Mucosa of descending colon (tissue), 3 donors: ENCODE results near the gene GRIN3B. TPM values are rescaled to one million over a fixed set of nuclear protein-coding genes. Genes with fewer than 3 reads are reported as not detected.
"Not testable (repeated sequence)": the region's sequence is repeated elsewhere in the genome, so short reads cannot be mapped to it uniquely, and the experiment has no call there.

Experiments used
- ATAC-seq: fragments of 200-7000 bp; cut with Tn5 transposase; one replicate; pipeline ENCODE4 v1.9.1; 2020; ENCODE audit warnings: mild to moderate bottlenecking, moderate library complexity
- DNase-seq, 3 donors: peaks; one replicate each; pipeline ENCODE4 v3.0.0-alpha.2; 2020
- H3K36me3 ChIP-seq: fragments of 200-600 bp; one replicate; pipeline ENCODE4 v1.8.0; 2021; ENCODE audit warnings: low read depth, mild to moderate bottlenecking
- H3K4me1 ChIP-seq: fragments of 200-600 bp; one replicate; pipeline ENCODE4 v1.8.0; 2021; ENCODE audit warnings: low read depth, mild to moderate bottlenecking
- H3K4me3 ChIP-seq: fragments of 200-600 bp; one replicate; pipeline ENCODE4 v1.8.0; 2021; ENCODE audit warnings: mild to moderate bottlenecking
- H3K9me3 ChIP-seq: fragments of 200-600 bp; one replicate; pipeline ENCODE4 v1.8.0; 2021; ENCODE audit warnings: mild to moderate bottlenecking
- intact Hi-C, 2 donors: fragments of 100-400 bp; cut with DNase I in 1 of 2; cut with micrococcal nuclease in 1 of 2; formaldehyde crosslinking; loops; one replicate each; pipeline versions ENCODE4 v1.11.0 to v1.11.1; 2022; cut with DNase I, micrococcal nuclease
- total RNA-seq, 3 donors: library from RNA; stranded (reverse); fragmentation: NEBNext Ultra II Directional in 2 of 3; extraction: Animal tissue kit (Norgen Biotek cat#: 25700) in 2 of 3; gene quantifications; one replicate each; pipeline versions ENCODE4 v1.2.1 to v1.2.4, GENCODE V29; 2021 to 2023
- TF ChIP-seq, protein P1 (sequence below): fragments of 200-600 bp; IDR thresholded peaks from one replicate; pipeline ENCODE4 v1.8.0; 2022; ENCODE audit warnings: antibody characterized with exemption, mild to moderate bottlenecking
- donor health status: DM: no; HTN: no; CAD: no; lungs with moderate emphysema.
- donor health status: DM: no; HTN: no; CAD: no.
- donor health status: DM: no; HTN: yes; CAD: no.

The GRIN3B gene
- total RNA-seq, 3 donors from 2014 or later, result not detected

DNA sequence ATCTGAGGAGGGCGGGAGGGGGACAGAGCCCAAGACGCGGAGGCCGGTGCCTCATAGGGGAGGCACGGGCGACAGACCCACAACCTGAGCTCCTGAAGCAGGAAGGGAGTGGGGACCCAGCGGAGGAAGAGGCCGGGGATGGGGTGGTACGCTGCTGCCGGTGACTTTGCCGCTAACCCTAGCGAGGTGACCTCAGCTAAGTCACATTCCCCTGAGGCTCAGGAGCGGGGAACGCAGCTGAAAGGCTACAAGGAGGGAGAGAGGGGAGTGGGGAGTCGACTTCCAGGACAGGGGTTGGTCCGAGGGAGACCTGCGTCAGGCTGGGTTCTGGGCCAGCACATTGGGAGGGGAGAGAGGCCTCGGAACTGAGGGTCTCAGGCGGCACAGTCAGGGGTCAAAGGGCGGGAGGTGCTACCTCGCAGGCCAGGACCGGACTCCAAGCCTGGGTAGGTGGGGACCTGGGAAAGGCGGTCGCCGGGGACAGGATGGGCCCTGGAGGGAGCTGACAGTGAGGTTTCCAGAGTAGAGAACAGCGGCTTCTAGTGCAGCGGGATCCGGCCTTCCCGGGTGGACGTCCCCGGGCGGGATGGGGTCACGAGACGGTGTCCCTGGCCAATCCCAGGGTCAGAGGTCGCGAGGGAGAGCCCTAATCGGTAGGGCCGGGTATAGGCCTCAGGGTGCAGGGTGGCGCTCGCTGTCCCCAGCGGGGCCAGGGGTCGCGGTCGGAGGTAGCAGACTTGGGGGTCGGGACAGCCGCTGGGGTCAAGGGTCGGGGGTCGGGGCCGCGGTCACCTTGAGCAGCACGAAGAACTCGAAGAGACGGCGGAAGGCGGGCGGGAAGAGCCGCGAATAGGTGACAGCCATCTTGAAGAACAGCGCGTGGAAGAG, 20.0 kb downstream of the GRIN3B start:
- intact Hi-C loops, result no loop called here
- TF ChIP-seq, protein P1, sequence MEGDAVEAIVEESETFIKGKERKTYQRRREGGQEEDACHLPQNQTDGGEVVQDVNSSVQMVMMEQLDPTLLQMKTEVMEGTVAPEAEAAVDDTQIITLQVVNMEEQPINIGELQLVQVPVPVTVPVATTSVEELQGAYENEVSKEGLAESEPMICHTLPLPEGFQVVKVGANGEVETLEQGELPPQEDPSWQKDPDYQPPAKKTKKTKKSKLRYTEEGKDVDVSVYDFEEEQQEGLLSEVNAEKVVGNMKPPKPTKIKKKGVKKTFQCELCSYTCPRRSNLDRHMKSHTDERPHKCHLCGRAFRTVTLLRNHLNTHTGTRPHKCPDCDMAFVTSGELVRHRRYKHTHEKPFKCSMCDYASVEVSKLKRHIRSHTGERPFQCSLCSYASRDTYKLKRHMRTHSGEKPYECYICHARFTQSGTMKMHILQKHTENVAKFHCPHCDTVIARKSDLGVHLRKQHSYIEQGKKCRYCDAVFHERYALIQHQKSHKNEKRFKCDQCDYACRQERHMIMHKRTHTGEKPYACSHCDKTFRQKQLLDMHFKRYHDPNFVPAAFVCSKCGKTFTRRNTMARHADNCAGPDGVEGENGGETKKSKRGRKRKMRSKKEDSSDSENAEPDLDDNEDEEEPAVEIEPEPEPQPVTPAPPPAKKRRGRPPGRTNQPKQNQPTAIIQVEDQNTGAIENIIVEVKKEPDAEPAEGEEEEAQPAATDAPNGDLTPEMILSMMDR, result no peak
- Histone ChIP-seq H3K36me3 (no peaks in the 10 kb centered on the region), H3K4me3 (peak overlapping the region; percentile 91), H3K9me3 (no peaks in the 10 kb centered on the region), H3K4me1 (peaks cover 47% of the 10 kb centered on the region)
- DNase-seq (peak; percentile 57 to 84 (median 71)), ATAC-seq (no peak)

DNA sequence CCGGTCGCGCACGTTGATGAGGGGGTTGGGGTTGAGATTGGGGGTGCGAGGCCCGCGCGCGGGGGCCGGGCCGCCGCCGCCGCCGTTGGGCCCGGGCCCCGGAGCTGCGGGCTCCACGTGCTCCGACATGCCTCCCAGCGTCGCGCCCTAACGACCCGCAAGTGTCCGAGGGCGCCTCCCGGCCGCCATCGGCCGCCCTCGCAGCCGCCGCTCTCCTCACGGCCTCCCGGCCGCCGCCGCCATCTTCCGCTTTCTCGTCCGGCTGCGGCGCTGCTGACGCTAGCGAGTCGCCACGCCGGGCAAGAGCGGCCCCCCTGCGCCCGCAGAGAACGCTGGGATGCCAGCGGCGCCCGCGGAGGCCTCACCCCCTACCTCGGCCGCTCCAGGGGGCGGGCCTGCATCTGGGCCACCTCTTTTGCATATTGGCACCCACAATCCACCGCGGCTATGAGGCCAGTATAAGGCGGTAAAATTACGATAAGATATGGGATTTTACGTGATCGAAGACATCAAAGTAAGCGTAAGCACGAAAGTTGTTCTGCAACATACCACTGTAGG, 20.7 kb downstream of the GRIN3B start, which contains the start of gene TMEM259:
TSS of gene TMEM259 (minus strand) at position 256 of the 558 bp plus-strand sequence. CDS start at position 129, 127 bp downstream.
- no peaks in the 10 kb centered on the region for H3K9me3 ChIP-seq
- ATAC-seq, result peak; percentile 90
- peak; percentile 97 to 98 (median 98) for DNase-seq
- H3K4me1 ChIP-seq, result peaks cover 47% of the 10 kb centered on the region
- H3K36me3 ChIP-seq, result no peaks in the 10 kb centered on the region
- peak within 1 kb of the TSS; percentile 91 for H3K4me3 ChIP-seq
- TF ChIP-seq, protein P1, result peak; percentile 8
- intact Hi-C loops, result no loop called here

DNA sequence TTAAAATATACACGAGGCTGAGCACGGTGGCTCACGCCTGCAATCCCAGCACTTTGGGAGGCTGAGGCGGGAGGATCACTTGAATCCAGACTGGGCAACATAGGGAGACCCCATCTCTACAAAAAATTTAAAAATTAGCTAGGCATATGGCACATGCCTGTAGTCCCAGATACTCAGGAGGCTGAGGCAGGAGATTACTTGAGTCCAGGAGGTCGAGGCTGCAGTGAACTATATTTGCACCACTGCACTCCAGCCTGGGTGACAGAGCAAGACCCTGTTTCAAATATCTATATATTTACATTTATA, 23.6 kb downstream of the GRIN3B start:
- ATAC-seq, intact Hi-C loops, H3K9me3 ChIP-seq, DNase-seq, H3K36me3 ChIP-seq, H3K4me3 ChIP-seq: not testable (repeated sequence)
- peaks cover 25% of the 10 kb centered on the region for H3K4me1 ChIP-seq

DNA sequence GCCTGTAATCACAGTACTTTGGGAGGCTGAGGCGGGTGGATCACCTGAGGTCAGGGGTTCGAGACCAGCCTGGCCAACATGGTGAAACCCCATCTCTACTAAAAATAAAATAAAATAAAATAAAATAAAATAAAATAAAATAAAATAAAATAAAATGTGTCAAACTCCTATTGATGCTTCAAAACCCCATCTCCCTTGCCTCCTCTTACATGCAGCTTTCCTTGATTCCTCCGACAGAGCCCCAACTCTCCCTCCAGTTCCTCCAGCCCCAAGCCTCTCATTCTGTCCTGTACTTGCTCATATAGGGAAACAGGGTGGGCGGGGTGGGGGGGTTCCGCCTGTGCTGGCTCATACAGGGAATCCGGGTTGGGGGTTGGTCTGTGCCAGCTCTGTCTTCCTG, 24.9 kb downstream of the GRIN3B start:
- ATAC-seq, result not testable (repeated sequence)

DNA sequence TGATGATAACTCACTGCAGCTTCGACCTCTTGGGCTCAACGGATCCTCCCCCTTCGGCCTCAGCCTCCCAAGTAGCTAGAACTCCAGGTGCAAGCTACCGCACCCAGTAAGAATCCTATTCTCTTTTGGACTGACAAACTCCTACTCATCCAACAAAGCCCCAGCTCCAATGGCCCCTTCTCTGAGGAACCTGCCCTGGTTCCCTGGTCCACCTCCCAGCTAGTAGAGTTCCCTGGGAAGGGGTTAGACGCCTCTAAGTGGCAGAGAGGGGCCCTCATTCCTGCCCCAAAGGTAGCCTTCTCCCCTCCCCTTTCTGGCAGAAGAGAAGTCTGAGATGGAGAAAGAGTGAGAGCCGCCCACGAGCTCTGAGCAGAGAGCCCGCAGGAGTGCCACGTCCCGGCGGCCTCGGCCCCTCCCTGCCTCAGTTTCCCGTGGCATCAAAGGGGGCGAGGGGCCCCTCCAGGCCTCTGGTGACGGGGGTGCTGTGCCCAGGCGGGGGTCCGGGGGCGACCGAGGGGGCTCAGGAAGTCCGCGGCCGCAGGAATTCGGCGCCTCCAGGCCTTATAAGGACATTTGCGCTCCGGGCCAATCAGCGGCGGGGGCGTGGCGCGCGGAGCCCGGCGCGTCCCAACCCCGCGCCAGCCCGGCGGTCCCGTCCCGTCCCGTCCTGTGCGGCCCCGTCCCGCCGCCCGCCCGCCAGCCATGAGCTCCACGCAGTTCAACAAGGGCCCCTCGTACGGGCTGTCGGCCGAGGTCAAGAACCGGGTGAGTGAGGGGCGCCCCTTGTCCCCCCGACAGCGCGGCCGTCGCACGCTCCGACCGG, 26.0 kb downstream of the GRIN3B start, which contains the start of gene CNN2:
TSS of gene CNN2 (plus strand) at position 649 of the 823 bp plus-strand sequence. CDS start at position 703, 54 bp downstream.
- peak within 1 kb of the TSS; percentile 81 for H3K4me3 ChIP-seq
- DNase-seq (peak; percentile 89 to 91 (median 89)), ATAC-seq (peak; percentile 76)
- peaks cover 29% of the 10 kb centered on the region for H3K4me1 ChIP-seq
- intact Hi-C loops, result no loop called here
- H3K9me3 ChIP-seq, result no peaks in the 10 kb centered on the region
- H3K36me3 ChIP-seq, result no peaks in the 10 kb centered on the region
- TF ChIP-seq, protein P1, result no peak

More for the DNA sequence above, 24.9 kb downstream of the GRIN3B start:
- H3K9me3 ChIP-seq, intact Hi-C loops, H3K36me3 ChIP-seq, H3K4me3 ChIP-seq, DNase-seq: not testable (repeated sequence)
- H3K4me1 ChIP-seq, result peaks cover 22% of the 10 kb centered on the region

DNA sequence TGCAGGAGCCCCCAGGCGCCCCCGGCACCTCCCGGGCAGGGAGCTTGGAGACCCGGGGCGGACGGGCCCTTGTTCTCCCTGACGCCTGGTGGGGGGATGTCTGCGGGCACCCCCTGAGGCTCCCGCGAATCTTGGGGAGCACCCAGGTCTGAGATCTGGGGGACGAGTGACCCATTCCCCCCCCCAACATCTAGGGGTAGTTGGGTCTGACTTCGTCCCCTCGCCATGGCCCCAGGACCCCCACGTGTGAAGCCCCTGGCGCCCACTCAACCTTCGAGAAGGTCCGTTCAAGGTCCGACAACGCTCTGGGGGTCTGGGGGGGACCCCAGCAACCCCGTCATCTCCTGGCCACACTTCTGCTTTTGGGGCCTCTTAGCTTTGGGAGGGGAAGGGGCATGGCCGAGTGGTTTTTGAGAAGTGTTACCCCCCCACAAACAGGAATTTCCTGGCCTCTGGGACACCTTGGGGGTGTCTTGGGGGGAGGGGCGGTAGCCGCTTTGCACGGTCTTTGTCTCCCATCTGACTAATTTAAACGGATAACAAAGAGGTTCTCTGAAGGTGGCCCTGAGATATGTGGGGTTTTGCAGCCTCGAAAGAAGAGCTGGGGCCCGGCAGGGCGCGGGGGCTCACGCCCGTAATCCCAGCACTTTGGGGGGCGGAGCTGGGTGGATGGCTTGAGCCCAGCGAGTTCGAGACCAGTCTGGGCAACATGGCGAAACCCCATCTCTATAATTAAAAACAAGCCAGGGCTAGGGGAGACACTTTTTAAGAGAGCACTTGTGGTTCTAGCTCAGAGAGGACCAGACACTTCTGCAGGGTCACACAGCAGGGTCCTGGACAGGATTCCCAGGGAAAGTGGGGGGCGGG, 26.8 kb downstream of the GRIN3B start:
- peaks cover 25% of the 10 kb centered on the region for H3K4me1 ChIP-seq
- H3K36me3 ChIP-seq, result no peaks in the 10 kb centered on the region
- H3K4me3 ChIP-seq, result peak overlapping the region; percentile 81
- TF ChIP-seq, protein P1, result no peak
- ATAC-seq (peak; percentile 2), DNase-seq (peak; percentile 65 to 70 (median 67))
- intact Hi-C loops, result no loop called here
- H3K9me3 ChIP-seq, result no peaks in the 10 kb centered on the region
